Lower leg skin (tissue), 4 donors: ENCODE results near the gene TNFSF18. TPM values are rescaled to one million over a fixed set of nuclear protein-coding genes. Genes with fewer than 3 reads are reported as not detected.
"Not testable (repeated sequence)": the region's sequence is repeated elsewhere in the genome, so short reads cannot be mapped to it uniquely, and the experiment has no call there.

ENCODE experiments used
- DNase-seq, 2 donors: peaks; one replicate each; pipeline ENCODE4 v3.0.0-alpha.2; 2019; ENCODE audit warnings: low spot score in 2 of 2
- H3K4me3 ChIP-seq: fragments of 200-600 bp; sonication (generic); 2 replicates; pipeline ENCODE4 v1.5.1; 2017; ENCODE audit warnings: mild to moderate bottlenecking, low read depth; ENCODE audit not compliant: poor library complexity, severe bottlenecking
- CTCF ChIP-seq, 3 donors: fragments of 450-650 bp; IDR thresholded peaks; one replicate each; pipeline ENCODE4 v1.5.1; 2016; ENCODE audit warnings: antibody characterized with exemption in 3 of 3, mild to moderate bottlenecking in 3 of 3, moderate library complexity in 2 of 3
- POLR2A ChIP-seq, 2 donors: fragments of 450-650 bp; IDR thresholded peaks; one replicate each; pipeline ENCODE4 v1.6.1; 2016 to 2017; ENCODE audit warnings: antibody characterized with exemption in 2 of 2, mild to moderate bottlenecking in 1 of 2, moderate library complexity in 1 of 2
- WGBS, 2 donors: methylation state at CpG; one replicate each; pipeline ENCODE4 v1.1.5; 2018; 5-methylcytosine and 5-hydroxymethylcytosine counted together
- intact Hi-C: fragments of 100-400 bp; cut with DNase I; formaldehyde crosslinking; loops from one replicate; pipeline ENCODE4 v1.15.0; 2023; ENCODE audit warnings: low total_unique reads
- total RNA-seq, 4 donors: library from RNA; depleted of rRNA; stranded (reverse); fragments of >200 nt; gene quantifications; one replicate each; pipeline ENCODE4 v1.1.0, GENCODE V29; 2016

The TNFSF18 gene
- total RNA-seq, 4 donors from 2014 or later = 0.10 to 0.22 TPM; not detected in 2

GRCh38 chr1:173094541-173094940, 43.8 kb upstream of the TNFSF18 start:
- TF ChIP-seq POLR2A (IDR thresholded peaks at IDR 0.05) (no peak), CTCF (IDR thresholded peaks at IDR 0.05) (no peak)
- intact Hi-C loops = no loop called here
- H3K4me3 ChIP-seq = no peak overlapping the region
- DNase-seq = no peak
- 91 to 94% methylated on average over 4 of the region's 4 CpGs for WGBS, 2 donors

GRCh38 chr1:173093691-173094445, 43.1 kb upstream of the TNFSF18 start:
- no peak for TF ChIP-seq POLR2A (IDR thresholded peaks at IDR 0.05)
- TF ChIP-seq CTCF (IDR thresholded peaks at IDR 0.05) = no peak

GRCh38 chr1:173084292-173084691, 33.6 kb upstream of the TNFSF18 start:
- TF ChIP-seq CTCF (IDR thresholded peaks at IDR 0.05) (no peak), POLR2A (IDR thresholded peaks at IDR 0.05) (no peak)
- intact Hi-C loops = no loop called here
- 95% methylated on average over 6 of the region's 6 CpGs for WGBS, 2 donors
- H3K4me3 ChIP-seq = no peak overlapping the region
- no peak for DNase-seq

More at GRCh38 chr1:173093691-173094445, 43.1 kb upstream of the TNFSF18 start:
- H3K4me3 ChIP-seq = no peak overlapping the region
- intact Hi-C loops = no loop called here
- DNase-seq = no peak

GRCh38 chr1:173082913-173083312, 32.2 kb upstream of the TNFSF18 start:
- DNase-seq = no peak
- no peak overlapping the region for H3K4me3 ChIP-seq
- intact Hi-C loops = no loop called here
- TF ChIP-seq CTCF (IDR thresholded peaks at IDR 0.05) (no peak), POLR2A (IDR thresholded peaks at IDR 0.05) (no peak)
- 36 to 46% methylated on average over 1 of the region's 1 CpG for WGBS, 2 donors

- DNase-seq, H3K4me3 ChIP-seq, intact Hi-C loops: not testable (repeated sequence)
- WGBS, 2 donors = 93 to 97% methylated on average over 6 of the region's 6 CpGs
Observed at GRCh38 chr1:173074217-173074616, 23.5 kb upstream of the TNFSF18 start.

- TF ChIP-seq POLR2A (IDR thresholded peaks at IDR 0.05) (no peak), CTCF (IDR thresholded peaks at IDR 0.05) (no peak)
- DNase-seq = no peak
- H3K4me3 ChIP-seq = no peak overlapping the region
- intact Hi-C loops = no loop called here
- 30 to 38% methylated on average over 3 of the region's 3 CpGs for WGBS, 2 donors
Observed at GRCh38 chr1:173064011-173064410, 13.3 kb upstream of the TNFSF18 start.
